GM18519 (cell line): Measurements from ENCODE around the gene MAN2B1.
"Not testable (repeated sequence)": the region's sequence is repeated elsewhere in the genome, so short reads cannot be mapped to it uniquely, and the experiment has no call there.

ENCODE experiments used
- ATAC-seq: cut with Tn5 transposase; IDR thresholded peaks from one replicate; pipeline ENCODE4 v1.9.1; 2021; ENCODE audit warnings: mild to moderate bottlenecking, moderate library complexity; ENCODE audit not compliant: unreplicated experiment, low FRiP score

The MAN2B1 gene

GRCh38 chr19:12623361-12624031 is 43.0 kb downstream of the MAN2B1 start:
- ATAC-seq: no peak

GRCh38 chr19:12621253-12622024 is 45.1 kb downstream of the MAN2B1 start:
- not testable (repeated sequence) for ATAC-seq

GRCh38 chr19:12617646-12618045 is 48.9 kb downstream of the MAN2B1 start:
- no peak for ATAC-seq

DNA sequence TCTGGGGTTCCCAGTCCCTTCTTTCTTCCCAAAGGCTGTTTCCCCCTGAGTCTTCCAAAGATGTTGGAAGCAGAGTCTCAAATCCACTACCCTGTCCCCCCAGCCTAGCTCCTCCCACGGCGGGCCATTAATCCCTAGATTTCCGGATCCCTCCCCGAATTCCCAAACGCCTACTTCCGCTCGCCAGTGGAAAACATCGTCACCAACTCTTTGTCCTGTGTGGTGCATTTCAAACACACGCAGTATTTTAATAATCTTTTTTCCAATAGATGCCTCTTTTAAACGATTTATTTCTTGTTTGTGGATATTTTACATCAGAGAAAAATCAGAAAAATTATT is 55.2 kb downstream of the MAN2B1 start:
- ATAC-seq: no peak

DNA sequence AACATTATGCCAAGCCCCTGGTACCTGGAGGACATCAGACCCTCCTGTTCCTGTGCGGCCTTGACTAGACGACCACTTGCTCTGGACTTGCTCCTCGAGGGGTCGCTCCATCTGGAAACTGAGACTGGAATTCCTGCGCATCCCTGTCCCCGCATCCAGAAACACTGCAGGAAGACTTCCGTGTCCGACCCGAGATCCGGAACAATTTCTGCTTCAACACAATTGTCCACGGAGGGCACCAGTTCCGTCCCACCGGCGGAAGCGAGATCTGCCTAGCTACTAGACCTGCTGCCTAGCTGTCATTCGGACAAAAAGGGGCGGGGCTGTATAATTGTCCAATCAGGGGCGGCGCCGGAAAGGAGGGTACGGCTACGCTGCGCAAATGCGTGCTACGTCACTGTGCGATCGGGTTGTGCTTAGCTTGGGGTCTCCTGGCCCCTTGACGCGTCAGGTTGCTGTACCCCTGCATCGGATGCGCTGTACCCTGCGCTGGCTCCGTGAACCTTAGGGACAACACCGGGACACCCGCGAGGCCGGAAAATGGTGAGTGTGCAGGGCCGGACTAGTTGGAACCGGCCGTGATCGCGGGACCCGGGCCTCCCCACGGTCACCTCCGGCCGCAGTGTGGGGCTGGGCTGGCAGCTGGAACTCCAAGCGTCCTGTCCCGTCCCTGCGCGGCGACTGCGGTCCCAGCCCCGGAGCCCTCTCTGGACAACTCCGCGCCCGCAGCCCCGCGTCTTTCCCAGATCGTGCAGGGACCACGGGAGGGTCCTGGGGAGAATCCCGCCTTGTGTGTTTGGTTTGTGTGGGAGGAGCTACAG is 55.8 kb downstream of the MAN2B1 start, which contains the start of the genes ZNF490 and ZNF791:
ZNF490 (minus strand) TSS at position 274 of the 821 bp plus-strand sequence; CDS start at position 141, 133 bp downstream.
ZNF791 (plus strand) TSS at position 381 of the 821 bp plus-strand sequence; CDS start at position 541, 160 bp downstream.
- ATAC-seq: peak; percentile 38

GRCh38 chr19:12607631-12608030 is 58.9 kb downstream of the MAN2B1 start:
- ATAC-seq: no peak

DNA sequence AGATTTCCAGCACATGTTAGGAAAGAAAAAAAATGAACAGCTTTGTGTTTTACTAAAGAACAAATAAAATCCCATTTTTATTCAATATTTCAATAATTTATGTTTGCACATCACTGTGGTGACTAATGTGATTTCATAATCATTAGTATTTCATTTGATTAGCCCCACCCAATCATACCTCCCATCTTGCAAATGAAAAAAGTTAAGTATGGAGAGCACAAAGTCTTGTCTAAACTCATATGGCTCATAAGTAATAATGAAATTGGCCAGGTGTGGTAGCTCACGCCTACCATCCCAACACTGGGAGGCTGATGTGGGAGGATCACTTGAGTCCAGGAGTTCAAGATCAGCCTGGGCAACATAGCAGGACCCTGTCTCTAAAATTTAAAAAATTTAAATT is 59.7 kb downstream of the MAN2B1 start:
- ATAC-seq: no peak

DNA sequence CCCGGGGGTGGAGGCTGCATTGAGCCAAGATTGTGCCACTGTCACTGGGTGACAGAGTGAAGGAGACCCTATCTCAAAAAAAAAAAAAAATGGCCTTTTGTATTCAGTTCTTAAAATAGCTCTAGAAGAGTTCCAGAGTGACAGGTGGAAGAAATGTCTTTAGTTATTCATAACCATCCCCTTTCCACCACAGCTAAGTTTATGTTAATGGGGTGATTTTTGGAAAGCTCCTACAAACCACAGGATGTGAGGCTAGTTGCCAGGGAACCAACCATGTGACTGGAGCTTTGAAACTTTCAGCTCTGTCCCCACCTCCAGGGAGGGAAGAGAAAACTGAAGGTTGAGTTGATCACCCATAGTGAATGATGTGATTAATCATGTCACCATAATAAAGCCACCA is 62.8 kb downstream of the MAN2B1 start:
- ATAC-seq: no peak

- ATAC-seq: no peak
Measured at GRCh38 chr19:12597594-12597993, 68.9 kb downstream of the MAN2B1 start.

DNA sequence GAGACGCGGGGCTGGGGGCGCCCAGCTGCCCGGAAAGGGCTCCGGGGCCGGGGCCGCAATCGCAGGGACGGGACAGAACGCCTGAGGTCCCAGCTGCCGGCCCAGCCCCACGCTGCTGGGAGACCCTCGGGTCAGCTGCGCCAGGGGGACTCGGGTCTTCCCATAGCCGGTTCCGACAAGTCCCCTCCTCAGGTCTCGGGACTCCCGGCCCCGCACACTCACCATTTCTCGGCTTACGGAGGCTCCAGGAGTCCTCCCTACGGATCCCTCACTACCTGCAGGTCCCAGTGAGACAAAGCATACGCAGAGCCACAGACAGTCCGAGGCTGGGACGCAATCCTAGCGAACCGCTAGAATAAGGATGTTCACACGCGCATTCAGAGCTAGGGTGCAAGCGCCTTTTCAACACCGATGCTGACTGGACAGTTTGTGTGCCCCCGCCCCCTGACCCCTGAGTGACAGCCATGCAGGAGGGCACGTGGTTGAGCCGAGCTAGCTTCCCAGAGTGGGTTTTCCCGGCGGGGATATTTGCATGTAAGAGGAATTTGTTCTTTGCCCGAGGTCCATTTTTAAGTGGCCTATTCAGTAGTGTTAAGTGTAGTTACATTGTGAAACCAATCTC is 69.5 kb downstream of the MAN2B1 start:
- ATAC-seq: no peak
